Cardiac septum (tissue), 1 donor: Measurements from ENCODE around the gene NDUFA11. TPM values are rescaled to one million over a fixed set of nuclear protein-coding genes. Genes with fewer than 3 reads are reported as not detected.

Source experiments
- DNase-seq: peaks from one replicate; pipeline ENCODE4 v3.0.0-alpha.2; 2020; ENCODE audit warnings: low spot score
- intact Hi-C: fragments of 100-400 bp; cut with DNase I; formaldehyde crosslinking; loops from one replicate; pipeline ENCODE4 v1.14.0; 2022
- long read RNA-seq: library from polyadenylated mRNA; unstranded; transcript quantifications from one replicate; pipeline ENCODE4 v2.0.0, GENCODE V29; 2021
- total RNA-seq: library from RNA; stranded (reverse); fragmentation: NEBNext Ultra II Directional; extraction: Animal tissue kit (Norgen Biotek cat#: 25700); gene quantifications from one replicate; pipeline ENCODE4 v1.2.1, GENCODE V29; 2021
- donor health status: DM: no; HTN: no; CAD: no.

Gene NDUFA11
- 414 TPM for total RNA-seq
- long read RNA-seq, transcript NDUFA11-201 (4 exons, 539 nt): major isoform, 168 of 191 reads
- long read RNA-seq, transcript NDUFA11-205 (3 exons, 2,154 nt): minor isoform, 8 of 191 reads
- long read RNA-seq, partial matches to known transcripts: 9 of 191 reads
- long read RNA-seq, other reads (novel, unspliced or antisense): 4 of 191 reads

DNA sequence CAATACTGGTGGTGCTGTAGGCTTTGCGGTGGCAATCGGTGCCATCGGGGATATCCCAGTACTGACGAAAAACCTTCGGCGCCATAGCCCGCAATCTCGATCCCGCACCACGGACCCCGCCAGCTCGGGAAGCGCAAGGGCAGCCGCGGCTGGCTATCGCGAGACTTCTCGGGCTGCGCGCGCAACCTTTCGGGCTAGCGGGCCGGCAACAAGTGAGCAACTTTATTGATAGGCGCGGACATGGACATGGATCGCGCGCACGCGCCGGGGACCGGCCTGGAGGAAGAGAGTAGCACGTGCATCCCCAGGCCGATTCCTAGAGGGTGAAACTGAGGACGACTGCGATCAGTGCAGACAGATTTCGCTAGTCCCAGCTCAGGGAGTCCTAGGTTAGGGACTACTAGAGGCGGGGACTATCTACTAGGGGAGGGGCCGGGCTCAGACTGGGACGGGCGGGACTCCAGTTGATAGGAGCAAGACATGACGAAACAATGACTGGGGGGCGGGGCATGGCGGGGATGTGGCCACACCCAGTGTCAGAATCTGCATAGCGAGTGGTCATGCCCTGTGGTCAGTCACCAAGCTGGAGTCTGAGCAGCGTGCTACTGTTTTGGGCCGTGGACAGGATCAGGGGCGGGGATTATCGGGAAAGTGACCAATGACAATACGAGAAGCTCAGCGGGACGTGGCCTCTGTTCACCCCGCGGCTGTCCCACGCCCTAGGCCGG, at the start of gene NDUFA11:
TSS of gene NDUFA11 (minus strand) at position 167 of the 728 bp plus-strand sequence. CDS start at position 85, 82 bp downstream.
- DNase-seq: peak; percentile 98
- intact Hi-C loops: no loop called here

GRCh38 chr19:5953030-5953589, 49.5 kb upstream of the NDUFA11 start:
- intact Hi-C loops: no loop called here
- DNase-seq: no peak

DNA sequence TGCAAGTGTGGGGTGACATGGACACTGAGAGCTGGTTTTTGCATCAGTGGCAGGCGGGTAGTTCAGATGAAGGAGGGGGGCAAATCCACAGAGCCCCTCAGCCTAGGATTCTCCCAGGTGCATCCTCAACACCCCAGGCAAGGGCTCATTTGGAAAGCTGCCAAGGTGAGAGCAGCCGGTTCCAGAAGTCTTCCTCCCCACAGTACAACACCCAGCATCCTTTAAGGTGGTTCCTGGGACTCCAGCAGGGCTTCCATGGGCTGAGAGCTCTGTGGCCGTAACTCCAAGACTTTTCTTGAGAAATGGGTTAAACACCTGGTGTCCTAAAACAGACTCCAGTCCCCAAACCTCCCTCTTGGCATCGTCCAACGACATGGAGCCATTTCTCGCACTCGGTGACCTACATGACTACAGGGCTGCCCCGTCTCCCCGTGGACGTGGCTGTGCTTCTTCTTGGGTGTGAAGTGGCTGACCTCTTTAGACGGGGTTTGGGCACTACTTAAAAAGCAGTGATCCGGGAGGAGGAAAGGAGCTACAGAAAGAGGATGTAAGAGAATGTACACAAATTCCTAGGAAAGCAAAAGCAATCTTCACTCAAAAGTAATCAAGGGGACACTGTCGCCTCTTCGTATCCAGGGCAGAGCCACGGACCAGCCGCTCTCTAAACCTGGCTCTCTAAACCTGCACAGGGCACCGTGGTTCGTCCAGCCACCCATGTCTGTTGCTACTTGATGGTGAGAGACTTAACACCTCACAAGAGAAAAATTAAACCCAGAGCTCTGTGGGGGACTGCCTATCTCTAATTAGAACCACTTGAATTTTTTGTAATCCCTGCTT, 48.8 kb upstream of the NDUFA11 start:
- DNase-seq: no peak
- intact Hi-C loops: no loop called here

DNA sequence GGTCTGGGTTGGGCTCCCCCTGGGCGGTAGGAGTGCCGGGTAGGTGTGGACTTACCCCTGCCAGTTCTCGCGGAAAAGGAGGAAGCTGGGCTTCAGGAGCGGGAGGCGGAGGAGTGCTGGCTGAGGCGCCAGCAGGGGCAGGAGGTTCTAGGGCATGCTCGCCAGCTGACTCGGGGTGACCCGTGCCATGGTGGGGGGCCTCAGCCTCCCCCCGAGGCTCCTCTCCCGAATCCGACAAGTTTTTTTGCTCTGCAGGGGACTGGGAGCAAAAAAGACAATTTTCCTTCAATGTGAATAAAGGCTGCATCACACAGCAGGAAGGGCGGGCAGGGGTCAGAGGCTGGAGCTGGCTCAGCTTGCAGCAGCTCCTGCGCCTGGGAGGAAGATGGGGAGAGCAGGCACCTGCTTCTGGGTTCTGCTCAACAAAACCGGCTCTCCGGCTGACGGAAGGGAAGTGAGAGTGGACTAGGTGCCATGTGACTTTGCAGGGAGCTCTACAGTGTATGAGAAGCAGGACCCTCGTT, 47.8 kb upstream of the NDUFA11 start:
- intact Hi-C loops: no loop called here

DNA sequence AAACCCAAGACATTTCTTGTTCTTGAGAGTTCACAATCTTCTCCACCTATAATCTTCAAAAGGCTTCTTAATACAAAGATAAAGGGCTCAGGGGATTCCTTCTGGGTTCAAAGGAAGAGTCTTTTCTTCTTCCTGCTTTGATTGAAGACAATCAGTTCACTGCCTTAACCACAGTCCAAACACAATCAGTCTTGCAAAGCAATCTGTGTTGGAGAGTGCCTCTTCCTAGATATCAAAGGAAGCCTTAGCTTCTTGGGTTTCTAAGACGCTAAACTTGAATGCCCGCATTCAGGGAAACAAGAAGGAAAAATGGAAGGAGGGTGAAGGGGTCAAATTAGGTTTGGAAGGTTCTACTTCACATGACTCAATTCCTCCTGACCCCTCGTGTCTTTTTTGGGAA, 47.2 kb upstream of the NDUFA11 start:
- no peak for DNase-seq

More for the DNA sequence above, 47.8 kb upstream of the NDUFA11 start:
- DNase-seq: no peak

DNA sequence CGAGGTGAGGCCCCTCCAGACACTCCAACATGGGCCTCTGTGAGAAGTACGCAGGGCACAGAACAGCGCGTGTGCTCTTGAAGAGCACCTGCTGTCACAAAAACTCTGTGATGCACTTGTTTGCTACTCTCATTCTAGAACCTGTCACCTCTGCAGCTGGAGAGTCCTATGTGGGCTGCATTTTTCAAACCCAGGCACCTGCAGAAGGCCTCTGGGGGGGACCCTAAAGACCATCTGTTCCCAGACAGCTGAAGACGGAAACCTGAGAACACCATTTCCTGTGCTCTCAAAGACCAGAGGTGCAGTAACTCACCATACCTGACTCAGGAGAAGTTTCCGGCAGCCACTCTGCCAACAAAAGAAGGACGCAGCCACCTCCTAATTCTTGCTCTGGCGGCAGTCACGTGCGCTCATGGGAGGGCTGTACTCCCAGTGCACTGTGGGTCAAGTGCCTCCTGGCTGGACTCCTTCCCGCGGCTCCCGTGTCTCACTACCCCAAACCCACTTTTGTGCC, 46.3 kb upstream of the NDUFA11 start:
- intact Hi-C loops: no loop called here
- DNase-seq: peak; percentile 79

More for the DNA sequence above, 47.2 kb upstream of the NDUFA11 start:
- intact Hi-C loops: no loop called here

GRCh38 chr19:5948752-5949564, 45.4 kb upstream of the NDUFA11 start:
- intact Hi-C loops: no loop called here
- no peak for DNase-seq

GRCh38 chr19:5947435-5947834, 43.8 kb upstream of the NDUFA11 start:
- DNase-seq: peak; percentile 80
- intact Hi-C loops: no loop called here

GRCh38 chr19:5943623-5944022, 40.0 kb upstream of the NDUFA11 start:
- no peak for DNase-seq
- intact Hi-C loops: no loop called here

DNA sequence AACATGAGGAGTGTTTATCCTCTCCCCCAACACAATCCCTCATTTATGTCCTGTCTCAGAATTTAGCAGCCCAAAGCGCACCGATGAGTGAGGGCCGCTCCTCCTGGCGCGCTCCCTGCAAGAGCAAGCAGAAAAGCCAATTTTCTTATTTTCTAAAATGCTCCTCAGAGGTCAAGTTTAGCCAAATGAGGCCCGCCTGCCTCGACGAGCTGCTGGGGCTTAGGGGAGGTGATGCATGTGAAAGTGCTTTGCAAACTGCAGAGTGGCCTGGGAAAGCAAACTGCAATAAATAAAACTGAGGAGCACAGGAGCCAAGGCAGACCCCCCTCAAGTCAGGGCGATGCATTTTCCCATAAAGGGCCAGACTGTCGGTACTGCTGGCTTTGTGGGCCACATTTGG, 39.5 kb upstream of the NDUFA11 start:
- no peak for DNase-seq
- intact Hi-C loops: no loop called here

GRCh38 chr19:5941673-5942072, 38.1 kb upstream of the NDUFA11 start:
- DNase-seq: no peak
- intact Hi-C loops: no loop called here

DNA sequence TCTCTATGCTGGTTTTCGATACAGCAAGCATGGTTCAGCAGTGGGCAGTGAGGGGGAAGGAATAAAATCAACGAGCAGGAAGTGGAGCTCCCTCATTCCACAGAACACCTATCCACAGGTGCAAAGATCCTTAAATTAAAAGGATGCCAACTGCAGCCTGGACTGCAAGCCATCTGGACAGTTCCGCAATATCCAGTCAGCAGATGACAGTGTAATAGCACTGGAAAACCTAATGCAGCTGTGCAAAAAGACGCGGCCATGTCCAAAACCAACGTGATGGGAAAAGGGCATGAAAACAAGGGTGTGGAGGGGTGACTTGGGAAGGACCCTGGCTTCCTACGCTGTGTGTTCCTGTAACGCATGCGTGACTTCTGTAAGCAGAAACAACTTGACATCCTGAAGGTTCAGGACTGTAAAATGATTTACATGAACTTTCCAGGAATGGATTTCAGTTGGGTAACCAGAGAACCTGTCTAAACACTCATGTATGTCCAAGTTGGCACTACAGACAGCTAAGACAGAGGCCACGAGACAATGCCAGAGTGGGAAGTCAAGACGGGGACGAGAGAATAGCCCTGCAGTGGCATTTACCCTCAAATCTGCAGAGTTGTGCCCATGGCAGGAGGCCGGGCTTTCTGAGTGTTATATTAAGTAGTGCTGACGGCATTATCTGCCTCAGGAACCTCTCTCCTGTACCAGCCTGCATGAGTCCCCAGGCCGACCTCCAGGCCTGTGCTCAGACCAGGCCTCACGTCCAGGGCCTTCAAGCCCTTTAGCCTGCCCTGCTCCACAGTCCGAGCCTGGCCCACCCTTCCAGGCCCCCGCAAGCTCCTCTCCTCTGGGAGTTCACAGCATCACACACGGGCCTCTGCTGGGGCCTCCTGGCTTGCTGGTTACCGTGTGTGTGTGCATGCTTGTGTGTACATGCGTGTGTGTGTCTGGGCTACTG, 36.9 kb upstream of the NDUFA11 start:
- intact Hi-C loops: no loop called here

GRCh38 chr19:5937550-5937949, 34.0 kb upstream of the NDUFA11 start:
- intact Hi-C loops: no loop called here
- no peak for DNase-seq

More for the DNA sequence above, 36.9 kb upstream of the NDUFA11 start:
- DNase-seq: no peak

DNA sequence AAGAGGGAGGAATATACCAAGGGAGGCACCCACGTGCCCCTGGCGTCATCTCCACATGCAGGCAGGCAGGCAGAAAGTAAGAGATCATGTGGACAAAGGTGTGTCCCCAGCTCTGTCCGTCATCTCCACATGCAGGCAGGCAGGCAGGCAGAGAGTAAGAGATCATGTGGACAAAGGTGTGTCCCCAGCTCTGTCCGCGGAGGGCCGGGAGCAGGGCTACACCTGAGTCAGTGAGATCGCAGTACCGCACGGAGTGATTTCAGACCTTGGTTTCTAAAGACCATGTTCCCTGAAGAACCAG, 32.7 kb upstream of the NDUFA11 start:
- intact Hi-C loops: no loop called here
- no peak for DNase-seq

GRCh38 chr19:5935473-5936291, 32.1 kb upstream of the NDUFA11 start:
- intact Hi-C loops: no loop called here
- DNase-seq: no peak

GRCh38 chr19:5934774-5935472, 31.3 kb upstream of the NDUFA11 start:
- DNase-seq: no peak
- intact Hi-C loops: no loop called here

GRCh38 chr19:5934069-5934401, 30.4 kb upstream of the NDUFA11 start:
- intact Hi-C loops: no loop called here
- DNase-seq: no peak
